Ectodermal cell (in vitro differentiated cells): ENCODE results near the gene RBM28.

ENCODE experiments used
- H3K27ac ChIP-seq: 2 replicates; pipeline ENCODE4 v1.7.0; 2013; ENCODE audit warnings: mild to moderate bottlenecking, low read depth, low read length; ENCODE audit not compliant: insufficient read depth, poor library complexity, severe bottlenecking
- H3K27me3 ChIP-seq: 2 replicates; pipeline ENCODE4 v1.7.0; 2013; ENCODE audit warnings: mild to moderate bottlenecking, low read length; ENCODE audit not compliant: insufficient read depth, control insufficient read depth, poor library complexity, severe bottlenecking
- H3K36me3 ChIP-seq: one replicate; pipeline ENCODE4 v1.7.0; 2013; ENCODE audit warnings: low read length; ENCODE audit not compliant: control insufficient read depth, insufficient read depth
- H3K4me1 ChIP-seq: one replicate; pipeline ENCODE4 v1.7.0; 2013; ENCODE audit warnings: low read length; ENCODE audit not compliant: control insufficient read depth, insufficient read depth
- H3K4me3 ChIP-seq: 2 replicates; pipeline ENCODE4 v1.7.0; 2013; ENCODE audit warnings: low read depth, low read length, control low read depth; ENCODE audit not compliant: insufficient read depth
- H3K9me3 ChIP-seq: 2 replicates; pipeline ENCODE4 v1.7.0; 2013; ENCODE audit warnings: mild to moderate bottlenecking, low read length, moderate library complexity; ENCODE audit not compliant: control insufficient read depth
- WGBS, 2 experiments: methylation state at CpG; one replicate each; pipeline ENCODE4 v1.1.7; 2013; ENCODE audit warnings: missing lambda C conversion rate in 2 of 2; 5-methylcytosine and 5-hydroxymethylcytosine counted together

Gene RBM28

DNA sequence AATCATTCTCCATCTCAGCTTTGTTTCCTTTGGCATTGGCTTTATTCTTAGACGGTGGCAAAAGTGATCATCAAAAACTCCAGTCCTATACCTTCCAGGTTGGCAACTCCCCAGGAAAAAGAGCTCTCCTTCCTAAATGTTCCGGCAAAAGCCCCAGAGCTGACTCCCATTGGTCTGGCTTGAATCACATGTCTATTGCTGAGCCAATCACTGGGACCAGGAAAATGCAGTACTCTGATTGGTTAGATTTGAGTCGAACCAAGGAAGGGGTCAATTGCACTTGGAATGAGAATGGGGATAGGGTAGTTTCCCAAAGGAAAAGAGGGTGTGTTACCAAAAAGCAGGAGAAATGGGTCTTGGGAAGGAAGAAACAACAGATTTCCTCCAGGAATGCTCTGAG lies 80.3 kb downstream of the RBM28 start:
- Histone ChIP-seq H3K36me3 (no peaks in the 10 kb centered on the region), H3K27me3 (no peaks in the 10 kb centered on the region), H3K27ac (no peak overlapping the region), H3K9me3 (no peaks in the 10 kb centered on the region), H3K4me1 (peaks cover 18% of the 10 kb centered on the region), H3K4me3 (no peak overlapping the region)
- WGBS, 2 experiments: 91 to 93% methylated on average over 3 of the region's 3 CpGs

DNA sequence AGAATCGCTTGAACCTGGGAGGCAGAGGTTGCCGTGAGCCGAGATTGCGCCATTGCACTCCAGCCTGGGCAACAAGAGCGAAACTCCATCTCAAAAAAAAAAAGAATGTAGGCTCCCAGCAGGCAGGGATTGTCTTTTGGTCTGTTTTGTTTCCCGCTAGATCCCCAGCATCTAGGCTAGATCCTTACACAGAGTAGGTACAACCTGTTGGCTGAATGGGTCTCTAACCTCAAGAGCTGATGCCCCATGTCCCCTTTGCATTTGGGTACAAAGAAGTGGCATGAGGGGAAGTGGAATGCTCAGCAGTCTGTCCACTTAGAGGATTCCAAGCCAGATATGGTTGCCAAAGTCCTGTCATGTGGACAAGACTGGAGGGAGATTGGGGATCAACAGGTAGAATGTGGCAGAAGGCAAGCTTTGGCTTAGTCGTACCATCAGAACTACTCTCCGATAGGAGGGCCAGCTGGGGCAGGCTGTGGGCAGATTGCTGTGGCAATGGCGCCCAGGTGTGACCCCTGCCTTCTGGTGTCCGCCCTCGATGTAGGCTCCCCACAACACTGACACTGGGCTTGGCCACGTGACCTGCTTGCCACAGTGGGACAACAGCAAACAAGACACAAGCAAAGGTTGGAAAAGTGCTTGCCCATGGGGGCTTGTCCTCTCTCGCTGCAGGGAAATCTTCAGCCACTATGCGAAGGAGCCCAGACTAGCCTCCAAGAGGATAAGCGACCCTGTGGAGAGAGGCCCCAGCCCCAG lies 81.3 kb downstream of the RBM28 start:
- no peaks in the 10 kb centered on the region for H3K9me3 ChIP-seq
- H3K27ac ChIP-seq: no peak overlapping the region
- H3K36me3 ChIP-seq: no peaks in the 10 kb centered on the region
- H3K27me3 ChIP-seq: no peaks in the 10 kb centered on the region
- H3K4me3 ChIP-seq: no peak overlapping the region
- 93 to 94% methylated on average over 15 of the region's 15 CpGs for WGBS, 2 experiments
- H3K4me1 ChIP-seq: peaks cover 13% of the 10 kb centered on the region

DNA sequence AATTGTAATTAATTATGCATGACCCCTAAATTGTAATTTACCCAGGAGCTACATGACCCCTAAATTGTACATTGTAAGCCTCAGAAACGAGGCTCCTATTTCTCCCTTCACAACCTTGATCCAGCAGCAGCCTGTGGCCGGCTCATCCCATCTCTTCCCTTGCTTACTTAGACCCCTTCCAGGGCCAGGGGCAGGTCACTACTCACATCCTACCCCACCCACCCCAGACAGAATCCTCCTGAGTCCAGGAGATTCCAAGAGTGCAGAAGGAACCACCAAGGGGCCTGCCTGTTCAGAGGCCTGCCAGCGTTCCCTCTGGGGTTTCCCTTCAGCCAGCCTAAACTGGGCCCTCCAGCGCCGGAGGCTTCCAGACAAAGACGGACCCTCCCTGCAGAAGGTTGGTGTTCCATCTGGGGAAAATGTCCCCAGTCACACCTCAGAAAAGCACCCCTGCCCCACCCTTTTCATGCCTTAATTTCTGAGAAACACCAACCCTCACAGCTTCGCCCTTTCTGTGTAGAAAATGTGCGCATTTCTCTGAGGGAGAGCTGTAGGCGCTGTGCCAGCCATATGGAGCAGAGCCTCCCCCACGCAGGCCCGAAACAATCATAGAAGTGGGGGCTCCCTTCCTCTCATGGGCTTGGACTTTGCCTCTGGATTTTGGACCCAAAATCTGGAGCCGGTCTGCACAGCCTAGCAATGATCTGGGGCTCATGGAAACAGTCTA lies 83.5 kb downstream of the RBM28 start:
- H3K27me3 ChIP-seq: no peaks in the 10 kb centered on the region
- no peak overlapping the region for H3K4me3 ChIP-seq
- H3K4me1 ChIP-seq: peaks cover 6% of the 10 kb centered on the region
- no peaks in the 10 kb centered on the region for H3K9me3 ChIP-seq
- H3K27ac ChIP-seq: no peak overlapping the region
- 91% methylated on average over 12 of the region's 12 CpGs for WGBS, 2 experiments
- H3K36me3 ChIP-seq: no peaks in the 10 kb centered on the region

DNA sequence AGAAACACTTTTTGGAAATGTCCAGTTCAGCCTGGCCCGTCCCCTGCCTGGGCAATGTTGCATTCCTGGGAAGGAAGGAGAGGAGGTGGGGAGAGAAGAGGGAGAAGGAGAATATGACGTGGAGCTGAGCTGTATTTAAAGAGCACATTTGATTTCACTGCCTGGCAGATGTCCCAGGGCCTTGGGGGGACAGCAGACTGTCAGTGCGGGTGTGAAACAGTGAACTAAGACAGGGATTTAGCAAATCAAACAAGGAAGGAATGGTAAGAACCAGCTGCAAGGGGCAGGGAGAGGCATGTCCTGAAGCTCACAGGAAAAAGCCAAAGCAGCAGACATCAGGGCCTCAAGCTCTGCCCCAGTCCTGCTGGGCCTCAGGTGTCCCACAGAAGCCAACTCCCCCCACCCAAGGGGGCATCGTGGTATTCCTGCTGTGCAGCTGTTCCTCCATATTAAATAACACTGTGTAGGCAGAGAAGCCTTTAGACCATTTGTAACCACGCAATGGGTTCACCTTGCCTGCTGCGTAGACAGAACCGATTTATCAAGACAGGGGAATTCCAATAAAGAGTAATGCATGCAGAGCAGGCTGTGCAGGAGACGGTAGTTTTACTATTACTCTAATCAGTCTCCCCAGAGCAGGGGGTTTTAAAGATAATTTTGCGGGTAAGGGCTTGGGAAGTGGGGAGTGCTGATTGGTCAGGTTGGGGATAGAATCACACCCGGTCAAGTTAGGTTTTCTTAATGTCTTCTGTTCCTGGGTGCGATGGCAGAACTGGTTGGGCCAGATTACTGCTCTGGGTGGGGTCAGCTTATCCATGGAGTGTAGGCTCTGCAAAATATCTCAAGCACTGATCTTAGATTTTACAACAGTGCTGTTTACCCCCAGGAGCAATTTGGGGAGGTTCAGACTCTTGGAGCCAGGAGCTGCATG lies 84.3 kb downstream of the RBM28 start:
- H3K36me3 ChIP-seq: no peaks in the 10 kb centered on the region
- no peak overlapping the region for H3K4me3 ChIP-seq
- WGBS, 2 experiments: 83 to 84% methylated on average over 11 of the region's 11 CpGs
- H3K27ac ChIP-seq: no peak overlapping the region
- H3K9me3 ChIP-seq: no peaks in the 10 kb centered on the region
- no peaks in the 10 kb centered on the region for H3K27me3 ChIP-seq
- H3K4me1 ChIP-seq: peaks cover 6% of the 10 kb centered on the region

DNA sequence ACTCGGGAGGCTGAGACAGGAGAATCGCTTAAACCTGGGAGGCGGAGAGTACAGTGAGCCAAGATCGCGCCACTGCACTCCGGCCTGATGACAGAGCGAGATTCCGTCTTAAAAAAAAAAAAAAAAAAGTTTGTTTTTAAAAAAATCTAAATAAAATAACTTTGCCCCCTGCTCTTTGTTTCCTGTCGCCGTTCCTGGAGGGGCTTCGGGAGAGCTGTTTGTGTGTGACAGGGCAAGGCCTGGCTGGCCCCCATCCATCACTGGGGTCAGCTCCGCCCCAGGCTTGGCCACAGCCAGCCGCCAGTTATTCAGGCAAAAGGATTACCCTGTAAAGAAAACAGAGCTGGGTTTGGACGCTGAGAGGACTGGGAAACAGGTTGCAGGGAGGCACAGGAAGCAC lies 86.2 kb downstream of the RBM28 start:
- WGBS, 2 experiments: 88 to 91% methylated on average over 10 to 12 of the region's 14 CpGs
- Histone ChIP-seq H3K27ac (no peak overlapping the region), H3K9me3 (no peaks in the 10 kb centered on the region), H3K4me3 (no peak overlapping the region), H3K36me3 (no peaks in the 10 kb centered on the region), H3K27me3 (no peaks in the 10 kb centered on the region), H3K4me1 (peaks cover 6% of the 10 kb centered on the region)

DNA sequence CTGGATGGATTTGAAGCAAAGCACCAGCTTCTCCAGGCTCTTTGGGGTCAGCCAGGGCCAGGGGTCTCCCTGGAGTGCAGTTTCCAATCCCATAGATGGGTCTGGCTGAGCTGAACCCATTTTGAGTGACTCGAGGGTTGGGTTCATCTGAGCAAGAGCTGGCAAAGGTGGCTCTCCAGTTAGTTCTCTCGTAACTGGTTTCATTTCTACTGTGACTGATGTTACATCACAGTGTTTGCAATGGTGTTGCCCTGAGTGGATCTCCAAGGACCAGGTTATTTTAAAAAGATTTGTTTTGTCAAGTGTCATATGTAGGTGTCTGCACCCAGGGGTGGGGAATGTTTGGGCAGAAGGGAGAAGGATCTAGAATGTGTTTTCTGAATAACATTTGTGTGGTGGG lies 88.4 kb downstream of the RBM28 start:
- no peaks in the 10 kb centered on the region for H3K36me3 ChIP-seq
- WGBS, 2 experiments: 97 to 100% methylated on average over 2 of the region's 2 CpGs
- H3K27me3 ChIP-seq: no peaks in the 10 kb centered on the region
- H3K4me1 ChIP-seq: peaks cover 6% of the 10 kb centered on the region
- H3K4me3 ChIP-seq: no peak overlapping the region
- no peak overlapping the region for H3K27ac ChIP-seq
- no peaks in the 10 kb centered on the region for H3K9me3 ChIP-seq

DNA sequence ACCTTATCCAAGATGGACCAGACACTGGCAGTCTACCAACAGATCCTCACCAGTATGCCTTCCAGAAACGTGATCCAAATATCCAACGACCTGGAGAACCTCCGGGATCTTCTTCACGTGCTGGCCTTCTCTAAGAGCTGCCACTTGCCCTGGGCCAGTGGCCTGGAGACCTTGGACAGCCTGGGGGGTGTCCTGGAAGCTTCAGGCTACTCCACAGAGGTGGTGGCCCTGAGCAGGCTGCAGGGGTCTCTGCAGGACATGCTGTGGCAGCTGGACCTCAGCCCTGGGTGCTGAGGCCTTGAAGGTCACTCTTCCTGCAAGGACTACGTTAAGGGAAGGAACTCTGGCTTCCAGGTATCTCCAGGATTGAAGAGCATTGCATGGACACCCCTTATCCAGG lies 89.2 kb downstream of the RBM28 start:
- no peak overlapping the region for H3K4me3 ChIP-seq
- H3K27ac ChIP-seq: no peak overlapping the region
- no peaks in the 10 kb centered on the region for H3K9me3 ChIP-seq
- peaks cover 5% of the 10 kb centered on the region for H3K4me1 ChIP-seq
- no peaks in the 10 kb centered on the region for H3K36me3 ChIP-seq
- H3K27me3 ChIP-seq: no peaks in the 10 kb centered on the region
- WGBS, 2 experiments: 87 to 93% methylated on average over 5 of the region's 5 CpGs

DNA sequence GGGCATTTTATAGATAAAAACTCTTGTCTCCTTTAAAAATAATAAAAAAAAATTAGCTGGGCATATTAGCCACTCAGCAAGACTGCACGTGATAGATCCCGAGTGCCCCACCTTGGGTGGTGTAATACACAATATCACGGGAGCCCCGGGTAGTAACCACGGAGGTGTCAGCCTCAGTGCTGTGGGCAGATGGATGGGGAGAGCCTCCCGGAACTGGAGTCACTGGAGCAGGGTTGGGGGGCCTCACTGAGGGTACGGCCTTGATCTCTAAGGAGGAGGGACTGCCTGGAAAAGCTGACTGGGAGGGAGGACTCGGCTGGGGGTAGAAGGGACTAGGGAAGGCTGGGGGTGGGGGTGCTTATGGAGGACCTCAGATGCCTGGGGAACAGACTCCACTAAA lies 90.0 kb downstream of the RBM28 start:
- no peaks in the 10 kb centered on the region for H3K9me3 ChIP-seq
- H3K27ac ChIP-seq: no peak overlapping the region
- WGBS, 2 experiments: 95 to 97% methylated on average over 8 of the region's 8 CpGs
- H3K27me3 ChIP-seq: no peaks in the 10 kb centered on the region
- no peaks in the 10 kb centered on the region for H3K4me1 ChIP-seq
- H3K36me3 ChIP-seq: no peaks in the 10 kb centered on the region
- no peak overlapping the region for H3K4me3 ChIP-seq

DNA sequence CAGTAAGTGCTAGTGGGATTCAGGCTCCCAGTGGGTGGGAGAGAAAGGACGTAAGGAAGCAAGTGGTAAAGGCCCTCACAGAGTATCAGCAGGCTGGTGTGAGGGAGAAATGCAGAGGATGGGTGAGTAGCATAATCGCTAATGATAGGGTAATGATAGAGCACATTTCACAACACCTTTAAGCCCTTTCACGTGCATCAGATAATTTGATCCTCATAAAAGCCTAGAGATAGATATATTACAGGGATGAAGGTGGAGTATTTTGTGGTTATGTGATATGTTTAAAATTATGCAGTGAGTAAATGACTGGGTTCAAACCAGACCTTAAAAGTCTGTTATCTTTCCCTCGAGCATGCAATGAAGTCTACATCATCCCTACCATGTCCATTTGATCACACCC lies 92.4 kb downstream of the RBM28 start:
- no peaks in the 10 kb centered on the region for H3K4me1 ChIP-seq
- H3K27me3 ChIP-seq: no peaks in the 10 kb centered on the region
- H3K9me3 ChIP-seq: no peaks in the 10 kb centered on the region
- WGBS, 2 experiments: 84 to 87% methylated on average over 3 to 4 of the region's 4 CpGs
- H3K4me3 ChIP-seq: no peak overlapping the region
- H3K27ac ChIP-seq: no peak overlapping the region
- H3K36me3 ChIP-seq: no peaks in the 10 kb centered on the region
